Lower leg skin (tissue), 4 donors: Measurements from ENCODE around the gene GABRG2. TPM values are rescaled to one million over a fixed set of nuclear protein-coding genes. Genes with fewer than 3 reads are reported as not detected.
"Not testable (repeated sequence)": the region's sequence is repeated elsewhere in the genome, so short reads cannot be mapped to it uniquely, and the experiment has no call there.

Experiments used
- DNase-seq, 2 donors: peaks; one replicate each; pipeline ENCODE4 v3.0.0-alpha.2; 2019; ENCODE audit warnings: low spot score in 2 of 2
- H3K4me3 ChIP-seq: fragments of 200-600 bp; sonication (generic); 2 replicates; pipeline ENCODE4 v1.5.1; 2017; ENCODE audit warnings: mild to moderate bottlenecking, low read depth; ENCODE audit not compliant: poor library complexity, severe bottlenecking
- POLR2A ChIP-seq, 2 donors: fragments of 450-650 bp; IDR thresholded peaks; one replicate each; pipeline ENCODE4 v1.6.1; 2016 to 2017; ENCODE audit warnings: antibody characterized with exemption in 2 of 2, mild to moderate bottlenecking in 1 of 2, moderate library complexity in 1 of 2
- WGBS, 2 donors: methylation state at CpG; one replicate each; pipeline ENCODE4 v1.1.5; 2018; 5-methylcytosine and 5-hydroxymethylcytosine counted together
- intact Hi-C: fragments of 100-400 bp; cut with DNase I; formaldehyde crosslinking; loops from one replicate; pipeline ENCODE4 v1.15.0; 2023; ENCODE audit warnings: low total_unique reads
- total RNA-seq, 4 donors: library from RNA; depleted of rRNA; stranded (reverse); fragments of >200 nt; gene quantifications; one replicate each; pipeline ENCODE4 v1.1.0, GENCODE V29; 2016
- TF ChIP-seq, protein P1 (sequence below), 3 donors: fragments of 450-650 bp; IDR thresholded peaks; one replicate each; pipeline ENCODE4 v1.5.1; 2016; ENCODE audit warnings: antibody characterized with exemption in 3 of 3, mild to moderate bottlenecking in 3 of 3, moderate library complexity in 2 of 3

GABRG2 gene
- total RNA-seq, result not detected

GRCh38 chr5:162067655-162068411, at the start of gene GABRG2:
GABRG2 (plus strand) TSS chr5:162067773; CDS start chr5:162068000, 227 bp downstream.
- no peak within 1 kb of the TSS for H3K4me3 ChIP-seq
- DNase-seq, result no peak
- no peak for TF ChIP-seq POLR2A (IDR thresholded peaks at IDR 0.05)
- TF ChIP-seq, protein P1, sequence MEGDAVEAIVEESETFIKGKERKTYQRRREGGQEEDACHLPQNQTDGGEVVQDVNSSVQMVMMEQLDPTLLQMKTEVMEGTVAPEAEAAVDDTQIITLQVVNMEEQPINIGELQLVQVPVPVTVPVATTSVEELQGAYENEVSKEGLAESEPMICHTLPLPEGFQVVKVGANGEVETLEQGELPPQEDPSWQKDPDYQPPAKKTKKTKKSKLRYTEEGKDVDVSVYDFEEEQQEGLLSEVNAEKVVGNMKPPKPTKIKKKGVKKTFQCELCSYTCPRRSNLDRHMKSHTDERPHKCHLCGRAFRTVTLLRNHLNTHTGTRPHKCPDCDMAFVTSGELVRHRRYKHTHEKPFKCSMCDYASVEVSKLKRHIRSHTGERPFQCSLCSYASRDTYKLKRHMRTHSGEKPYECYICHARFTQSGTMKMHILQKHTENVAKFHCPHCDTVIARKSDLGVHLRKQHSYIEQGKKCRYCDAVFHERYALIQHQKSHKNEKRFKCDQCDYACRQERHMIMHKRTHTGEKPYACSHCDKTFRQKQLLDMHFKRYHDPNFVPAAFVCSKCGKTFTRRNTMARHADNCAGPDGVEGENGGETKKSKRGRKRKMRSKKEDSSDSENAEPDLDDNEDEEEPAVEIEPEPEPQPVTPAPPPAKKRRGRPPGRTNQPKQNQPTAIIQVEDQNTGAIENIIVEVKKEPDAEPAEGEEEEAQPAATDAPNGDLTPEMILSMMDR (IDR thresholded peaks at IDR 0.05), result no peak
- intact Hi-C loops, result no loop called here
- WGBS, 2 donors, result 4 to 7% methylated on average over 21 of the region's 21 CpGs

DNA sequence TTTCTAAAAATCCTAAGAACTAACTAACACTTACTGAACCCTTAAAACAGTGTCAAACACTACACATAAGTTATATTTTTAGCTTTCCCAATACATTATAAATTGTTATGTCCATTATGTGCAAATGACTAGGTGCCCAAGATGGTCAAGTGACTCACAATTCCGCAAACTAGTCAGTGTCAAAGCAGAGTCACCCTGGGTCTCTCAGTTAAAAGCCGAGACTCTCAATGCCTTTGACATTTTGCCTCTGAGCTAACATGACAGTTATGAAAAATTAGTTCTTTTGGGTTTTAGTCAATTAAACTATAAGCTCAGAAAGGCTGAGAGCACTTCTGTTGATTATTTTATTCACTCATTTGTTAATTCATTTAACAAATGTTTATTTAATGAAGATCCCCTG, 42.3 kb upstream of the GABRG2 start:
- 83 to 87% methylated on average over 2 of the region's 2 CpGs for WGBS, 2 donors
- no peak overlapping the region for H3K4me3 ChIP-seq
- TF ChIP-seq POLR2A (IDR thresholded peaks at IDR 0.05), result no peak
- TF ChIP-seq, protein P1 (IDR thresholded peaks at IDR 0.05), result no peak
- intact Hi-C loops, result no loop called here
- DNase-seq, result no peak

DNA sequence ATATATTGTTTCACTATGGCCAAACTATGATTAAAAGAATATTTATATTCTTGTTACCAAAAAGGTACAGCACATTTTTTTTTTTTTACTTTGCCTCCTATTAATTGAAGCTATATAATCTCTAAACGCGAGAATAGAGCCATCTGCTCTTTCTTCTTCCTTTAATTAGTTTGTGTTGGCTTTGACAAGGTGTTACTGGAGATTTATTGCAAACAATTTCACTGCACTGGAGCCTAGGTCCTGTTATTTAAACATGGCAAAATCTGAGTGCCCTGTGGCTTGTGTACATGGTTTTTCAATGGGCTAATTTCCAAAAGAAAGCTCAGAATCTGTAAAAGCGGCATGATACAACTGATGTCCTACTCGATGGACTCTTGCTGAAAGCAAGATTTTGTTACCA, 40.8 kb upstream of the GABRG2 start:
- no peak overlapping the region for H3K4me3 ChIP-seq
- TF ChIP-seq, protein P1 (IDR thresholded peaks at IDR 0.05), result no peak
- TF ChIP-seq POLR2A (IDR thresholded peaks at IDR 0.05), result no peak
- no peak for DNase-seq
- 64 to 66% methylated on average over 4 of the region's 4 CpGs for WGBS, 2 donors
- intact Hi-C loops, result no loop called here

DNA sequence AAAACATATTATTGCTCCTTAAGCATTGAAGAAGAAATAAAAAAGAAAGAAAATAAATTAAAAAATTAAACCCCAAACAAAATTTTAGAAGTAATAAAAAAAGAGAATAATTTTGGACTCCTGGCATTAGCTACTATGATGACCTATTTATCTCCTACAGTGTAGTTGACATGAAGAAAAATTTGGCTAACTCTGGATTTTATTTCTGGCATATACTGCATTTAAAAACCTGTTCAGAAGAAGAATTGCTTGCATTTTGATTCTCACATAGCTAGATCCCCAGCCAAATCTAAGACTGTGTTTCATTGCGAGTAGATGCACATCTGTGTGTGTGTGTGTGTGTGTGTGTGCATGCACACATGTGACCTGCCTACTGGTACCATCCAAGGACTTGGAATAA, 30.1 kb upstream of the GABRG2 start:
- no peak overlapping the region for H3K4me3 ChIP-seq
- intact Hi-C loops, result no loop called here
- TF ChIP-seq POLR2A (IDR thresholded peaks at IDR 0.05), result no peak
- TF ChIP-seq, protein P1 (IDR thresholded peaks at IDR 0.05), result no peak
- no peak for DNase-seq
- 86 to 87% methylated on average over 1 of the region's 1 CpG for WGBS, 2 donors

- no peak overlapping the region for H3K4me3 ChIP-seq
- no peak for TF ChIP-seq POLR2A (IDR thresholded peaks at IDR 0.05)
- TF ChIP-seq, protein P1 (IDR thresholded peaks at IDR 0.05), result no peak
- no peak for DNase-seq
- 38 to 52% methylated on average over 1 of the region's 1 CpG for WGBS, 2 donors
- intact Hi-C loops, result no loop called here
These were observed 20.3 kb upstream of the GABRG2 start for GRCh38 chr5:162047279-162047678.

DNA sequence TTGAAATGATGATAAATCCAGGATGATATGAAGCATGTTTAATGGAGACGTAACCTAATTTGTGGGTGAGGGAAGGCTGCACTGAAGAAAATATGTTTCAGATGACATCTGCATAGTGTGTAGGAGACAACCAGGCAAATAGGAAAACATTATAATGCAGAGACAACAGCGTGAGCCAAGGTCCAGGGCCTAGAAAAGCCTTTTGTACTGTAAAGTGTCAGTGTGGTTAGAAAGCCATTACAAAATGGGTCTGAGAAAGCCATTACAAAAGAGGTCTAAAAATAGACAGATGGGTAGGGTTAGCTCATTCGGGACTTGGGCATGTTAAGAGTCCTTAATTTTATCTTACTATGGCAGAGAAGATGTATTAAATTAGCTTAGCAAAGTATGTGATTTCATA, 14.9 kb upstream of the GABRG2 start:
- intact Hi-C loops, result no loop called here
- 61 to 64% methylated on average over 3 of the region's 3 CpGs for WGBS, 2 donors
- no peak for DNase-seq
- TF ChIP-seq, protein P1 (IDR thresholded peaks at IDR 0.05), result no peak
- no peak for TF ChIP-seq POLR2A (IDR thresholded peaks at IDR 0.05)
- H3K4me3 ChIP-seq, result no peak overlapping the region

DNA sequence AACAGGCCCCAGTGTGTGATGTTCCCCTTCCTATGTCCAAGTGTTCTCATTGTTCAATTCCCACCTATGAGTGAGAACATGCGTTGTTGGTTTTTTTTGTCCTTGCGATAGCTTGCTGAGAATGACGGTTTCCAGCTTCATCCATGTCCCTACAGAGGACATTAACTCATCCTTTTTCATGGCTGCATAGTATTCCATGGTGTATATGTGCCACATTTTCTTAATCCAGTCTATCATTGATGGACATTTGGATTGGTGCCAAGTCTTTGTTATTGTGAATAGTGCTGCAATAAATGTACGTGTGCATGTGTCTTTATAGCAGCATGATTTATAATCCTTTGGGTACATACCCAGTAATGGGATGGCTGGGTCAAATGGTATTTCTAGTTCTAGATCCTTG, 12.5 kb upstream of the GABRG2 start:
- intact Hi-C loops, H3K4me3 ChIP-seq, DNase-seq: not testable (repeated sequence)
- WGBS, 2 donors, result 80 to 81% methylated on average over 4 of the region's 4 CpGs
